Measurements from ENCODE around the gene FAT4.

The FAT4 gene

DNA sequence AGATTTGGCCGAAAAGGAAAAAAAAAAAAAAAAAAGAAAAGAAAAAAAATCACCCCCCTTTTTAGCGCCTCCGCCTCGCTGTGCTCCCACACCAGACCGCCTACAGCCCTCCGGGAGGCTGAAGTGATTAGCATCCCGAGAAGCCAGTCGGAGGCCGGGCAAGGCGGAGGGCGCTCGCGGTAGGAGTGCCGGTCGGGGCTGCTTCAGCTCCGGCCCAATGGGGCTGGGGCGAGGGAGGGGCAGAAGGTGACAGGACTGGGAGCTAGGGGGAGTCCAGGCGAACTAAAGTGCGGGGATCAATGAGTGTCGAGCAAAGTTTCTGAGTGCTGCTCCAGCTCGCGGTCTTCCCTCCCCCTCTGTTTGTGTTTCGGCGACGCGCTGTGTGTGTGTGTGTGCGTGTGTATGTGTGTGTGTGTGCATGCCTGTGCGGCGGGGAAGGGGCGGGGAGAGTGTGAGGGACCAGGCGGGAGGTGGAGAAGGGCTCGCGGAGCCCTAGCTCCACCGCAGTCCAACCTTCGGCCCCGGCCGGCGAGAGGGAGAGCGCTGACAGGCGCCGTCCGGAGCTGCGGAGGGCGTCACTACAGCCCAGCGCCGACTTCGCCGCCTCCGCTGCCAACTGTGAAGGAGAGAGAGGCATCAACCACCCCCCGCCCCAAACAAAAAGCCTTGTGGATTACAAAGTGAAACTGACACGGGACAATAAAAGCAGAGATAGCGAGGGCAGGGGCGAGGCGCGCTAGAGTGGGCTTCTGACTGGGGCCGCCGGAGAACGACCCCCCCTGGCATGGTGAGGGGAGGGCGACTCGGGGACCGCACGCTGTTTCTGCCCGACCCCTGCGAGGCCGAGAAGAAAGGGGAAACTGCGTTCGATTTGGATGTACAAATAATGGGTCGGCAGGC is at the start of gene FAT4:
Gene FAT4 (plus strand): TSS at position 280 of the 900 bp plus-strand sequence. CDS start 1,457 bp downstream, outside the sequence.
- DNase-seq, result peak; percentile 92

- DNase-seq, result no peak
Measured at GRCh38 chr4:125265846-125266245, 48.9 kb upstream of the FAT4 start.

DNA sequence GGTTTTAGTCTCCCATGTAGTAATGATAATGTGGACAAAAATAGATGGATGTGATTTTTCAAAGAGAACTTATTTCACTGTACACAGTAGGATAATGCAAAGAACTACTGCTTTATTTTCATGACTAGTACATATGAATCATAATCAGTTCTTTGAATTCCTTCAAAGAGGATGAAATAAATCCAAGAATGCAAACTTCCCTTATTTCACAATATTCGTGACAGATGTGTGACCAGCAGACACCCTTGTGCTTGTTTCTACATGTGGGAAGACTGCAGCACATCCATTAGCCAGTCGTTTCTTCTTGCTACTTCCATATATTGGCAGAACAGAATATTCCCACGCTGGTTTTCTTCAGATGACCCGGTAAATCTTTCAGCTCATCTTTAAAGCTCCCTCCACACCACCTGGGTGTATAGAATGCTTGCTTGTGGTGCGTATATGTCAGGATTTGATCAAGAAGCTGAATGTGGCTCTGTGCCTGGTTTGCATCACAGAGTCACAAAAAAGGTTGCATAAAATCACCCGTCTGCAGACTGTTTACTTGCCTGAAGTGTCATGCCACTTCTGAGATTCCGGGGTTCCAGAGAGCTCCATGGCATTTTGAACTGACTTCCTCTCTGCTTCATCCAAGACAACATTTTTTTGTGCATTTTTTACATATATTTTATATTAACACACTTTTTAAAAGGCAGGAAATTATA is 47.7 kb upstream of the FAT4 start:
- no peak for DNase-seq

GRCh38 chr4:125267630-125268029 is 47.1 kb upstream of the FAT4 start:
- DNase-seq, result no peak

DNA sequence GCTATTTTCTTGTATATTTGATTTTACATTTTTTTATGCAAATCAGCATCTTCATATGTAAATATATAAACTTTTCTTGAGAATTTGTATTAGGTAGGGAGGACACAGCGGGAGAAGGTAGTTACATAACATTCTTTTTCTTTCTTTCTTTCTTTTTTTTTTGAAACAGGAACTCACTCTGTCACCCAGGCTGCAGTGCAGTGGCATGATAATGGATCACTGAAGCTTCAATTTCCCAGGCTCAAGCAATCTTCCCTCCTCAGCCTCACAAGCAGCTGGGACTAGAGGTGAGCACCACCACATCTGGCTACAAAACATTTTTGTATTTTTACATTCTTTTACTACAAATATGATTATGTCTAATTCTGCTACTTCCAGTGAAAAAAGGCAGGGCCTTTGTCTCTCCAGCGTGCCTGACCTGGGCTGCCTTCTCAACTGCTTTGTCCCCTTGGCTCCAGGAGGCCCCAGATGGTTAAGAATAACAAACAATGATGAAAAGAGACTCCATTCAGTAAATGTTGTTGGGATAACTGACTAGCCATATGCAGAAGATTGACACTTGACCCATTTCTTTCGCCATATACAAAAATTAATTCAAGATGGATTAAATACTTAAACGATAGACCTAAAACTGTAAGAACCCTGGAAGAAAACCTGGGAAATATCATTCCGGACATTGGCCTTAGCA is 46.5 kb upstream of the FAT4 start:
- DNase-seq, result peak; percentile 33

DNA sequence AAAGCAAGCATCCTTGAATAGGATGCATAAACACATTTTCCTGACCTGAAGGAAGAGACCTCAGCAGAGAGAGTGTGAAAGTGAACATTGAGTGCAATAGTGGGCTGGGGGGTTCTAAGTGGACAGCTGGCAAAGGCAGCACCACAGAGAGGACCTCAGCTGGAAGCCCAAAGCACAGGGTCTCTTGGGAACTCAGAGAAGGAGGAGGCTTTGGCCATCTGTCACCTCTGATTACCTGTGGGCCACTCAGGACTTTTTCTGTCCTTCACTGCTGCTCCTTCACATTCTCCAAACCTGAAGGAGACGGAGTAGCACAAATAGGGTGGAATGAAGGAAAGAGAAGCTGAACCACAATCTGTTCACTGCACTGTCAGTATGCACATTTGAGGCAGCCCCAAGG is 37.9 kb upstream of the FAT4 start:
- DNase-seq, result no peak

- DNase-seq, result no peak
Measured at GRCh38 chr4:125277790-125278189, 37.0 kb upstream of the FAT4 start.

GRCh38 chr4:125280892-125281403 is 33.8 kb upstream of the FAT4 start:
- no peak for DNase-seq

- DNase-seq, result peak; percentile 42
Measured at GRCh38 chr4:125283707-125284279, 31.0 kb upstream of the FAT4 start.

- no peak for DNase-seq
Measured at GRCh38 chr4:125297116-125297515, 17.6 kb upstream of the FAT4 start.

DNA sequence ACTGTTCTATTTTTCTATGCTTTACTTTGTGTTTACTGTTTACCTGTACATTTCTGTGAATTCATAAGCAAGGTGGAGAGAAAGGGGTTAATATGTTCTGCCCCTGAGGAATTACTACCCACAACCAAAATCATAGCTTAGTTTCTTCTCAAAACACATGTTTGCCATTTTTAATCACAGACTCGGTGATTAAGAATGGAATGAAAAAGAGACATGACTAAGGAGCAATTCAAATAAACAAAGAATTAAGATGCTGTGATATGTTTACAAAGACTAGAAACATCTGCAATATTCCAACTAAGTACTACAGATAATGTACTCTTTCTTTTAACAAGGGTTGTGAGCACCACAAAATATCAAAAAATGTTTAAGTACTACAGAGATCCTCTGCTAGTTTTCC is 11.7 kb upstream of the FAT4 start:
- no peak for DNase-seq

GRCh38 chr4:125303821-125304220 is 10.9 kb upstream of the FAT4 start:
- DNase-seq, result no peak

DNA sequence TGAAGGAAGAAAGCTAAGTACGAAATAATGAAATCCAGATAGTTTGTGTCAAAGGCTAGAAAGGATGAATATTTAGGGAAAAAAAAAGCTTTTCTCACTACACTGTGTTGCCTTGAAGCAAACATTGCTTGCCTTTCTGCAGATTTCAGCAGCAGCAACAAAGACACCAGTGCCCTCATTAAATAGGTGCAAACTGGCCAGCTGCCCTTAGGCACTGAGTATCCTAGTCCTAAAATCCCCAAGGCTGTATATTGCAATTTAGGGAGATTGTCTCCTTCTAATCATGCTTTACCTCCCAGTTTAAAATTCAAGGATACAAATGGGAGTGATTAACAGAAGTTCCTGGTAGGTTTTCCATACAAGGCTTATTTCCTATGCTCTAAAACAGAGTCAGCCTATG is 8.6 kb upstream of the FAT4 start:
- DNase-seq, result no peak

DNA sequence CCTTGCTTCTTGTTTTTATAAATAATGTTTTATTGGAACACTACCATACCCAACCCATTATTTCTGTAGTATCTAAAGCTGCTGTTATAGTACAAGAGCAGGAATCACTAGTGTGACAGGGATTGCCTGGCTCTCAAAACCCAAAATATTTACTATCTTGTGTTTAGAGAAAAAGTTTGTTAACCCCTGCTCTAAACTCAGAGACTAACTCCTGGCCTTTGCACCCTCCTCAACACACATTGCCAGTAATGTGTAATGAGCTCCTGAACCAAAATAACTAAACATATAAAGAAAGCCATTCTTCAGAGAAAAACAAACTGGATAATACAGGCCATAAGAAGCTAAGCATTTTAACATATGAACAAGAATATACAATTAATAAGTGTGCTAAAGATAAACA is 8.2 kb upstream of the FAT4 start:
- DNase-seq, result no peak

- no peak for DNase-seq
Measured at GRCh38 chr4:125311503-125311902, 3.3 kb upstream of the FAT4 start.

DNA sequence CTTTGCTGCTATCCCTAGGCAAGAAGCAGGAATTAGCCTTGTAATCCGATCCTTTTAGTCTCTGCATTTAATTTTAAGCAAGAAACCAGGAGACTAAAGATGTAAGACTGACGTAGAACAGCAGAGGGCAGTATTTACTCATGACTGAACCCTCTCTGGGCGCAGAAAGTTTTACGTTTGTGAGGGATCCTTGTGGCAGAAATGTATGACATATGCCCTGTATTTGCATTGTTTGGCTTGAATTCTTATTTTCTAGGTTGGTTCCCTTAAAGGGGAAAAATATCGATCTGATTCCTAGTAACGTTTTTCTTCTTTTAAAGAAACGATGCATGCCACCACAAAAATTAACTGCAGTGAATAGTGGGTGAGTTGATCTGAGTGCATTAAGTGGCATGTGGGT is 1.3 kb upstream of the FAT4 start:
- DNase-seq, result peak; percentile 90

GRCh38 chr4:125313989-125314667 is 627 bp upstream of the FAT4 start:
- peak; percentile 45 for DNase-seq

DNA sequence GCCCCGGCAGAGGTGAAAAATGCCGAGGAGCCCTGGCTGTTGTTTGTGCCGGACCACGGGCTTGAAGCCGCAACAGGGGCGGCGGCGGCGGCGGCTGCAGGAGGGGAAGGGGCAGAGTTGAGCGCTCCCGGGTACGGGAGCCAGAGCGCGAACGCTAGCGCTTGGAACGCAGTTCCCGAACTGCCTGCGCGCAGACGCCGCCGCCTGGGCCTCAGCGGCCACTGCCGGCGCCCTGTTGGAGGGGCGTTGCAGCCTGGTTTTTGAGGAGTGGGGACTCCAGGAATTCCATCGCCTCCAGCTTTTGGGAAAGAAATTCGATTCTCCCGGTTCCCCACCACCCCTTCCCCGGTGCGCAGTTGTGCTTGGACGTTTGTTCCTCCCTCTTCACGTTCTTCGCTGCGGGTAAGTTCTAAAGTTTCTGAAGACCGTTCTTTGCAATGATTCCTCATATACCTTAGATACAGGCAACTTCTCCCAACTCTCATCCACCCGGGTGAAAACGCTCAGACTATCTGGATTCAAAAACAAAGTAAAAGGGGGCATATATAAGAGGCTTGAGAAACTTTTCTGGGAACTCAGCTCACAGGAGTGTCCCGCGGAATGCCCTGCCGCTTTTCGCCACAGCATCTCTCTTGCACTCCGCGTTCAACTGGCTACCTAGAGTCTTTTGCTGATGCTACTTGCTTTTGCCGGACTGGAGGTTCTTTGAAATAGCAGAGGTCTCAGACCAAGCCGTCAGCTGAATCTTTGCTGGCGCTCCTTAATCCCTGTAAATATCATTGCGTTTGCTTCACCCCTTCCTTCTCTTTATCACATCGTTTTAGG is 1.0 kb downstream of the FAT4 start:
- DNase-seq, result peak; percentile 63

- peak; percentile 38 for DNase-seq
Measured at GRCh38 chr4:125316401-125316790, 1.6 kb downstream of the FAT4 start.

- no peak for DNase-seq
Measured at GRCh38 chr4:125316791-125317524, 2.2 kb downstream of the FAT4 start.

DNA sequence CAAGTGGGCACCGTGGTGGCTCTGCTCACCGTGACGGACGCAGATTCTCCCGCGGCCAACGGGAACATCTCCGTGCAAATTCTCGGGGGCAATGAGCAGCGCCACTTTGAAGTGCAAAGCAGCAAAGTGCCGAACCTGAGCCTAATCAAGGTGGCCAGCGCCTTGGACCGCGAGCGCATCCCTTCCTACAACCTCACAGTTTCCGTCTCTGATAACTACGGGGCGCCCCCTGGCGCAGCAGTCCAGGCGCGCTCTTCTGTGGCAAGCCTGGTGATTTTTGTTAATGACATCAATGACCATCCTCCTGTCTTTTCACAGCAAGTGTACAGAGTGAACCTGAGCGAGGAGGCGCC is 2.7 kb downstream of the FAT4 start:
- DNase-seq, result peak; percentile 13
